Endothelial cell of umbilical vein (primary cell): Measurements from ENCODE around the gene CADPS. TPM values are rescaled to one million over a fixed set of nuclear protein-coding genes. Genes with fewer than 3 reads are reported as not detected.

Experiments
- BruUV-seq: library from RNA; stranded (reverse); fragments of 400-500 nt; replicated peaks from 2 replicates; lab custom pipeline; 2021; lab: Mats Ljungman, UMichigan
- CTCF ChIA-PET: fragments of 300-600, 350-600 bp; sonication (Branson Sonifier 250); formaldehyde crosslinking; loops from one replicate; lab custom pipeline; 2021; ENCODE audit warnings: antibody characterized with exemption, inconsistent platforms; lab: Charles Lee
- POLR2A ChIA-PET: fragments of 300-600, 350-600 bp; sonication (Branson Sonifier 250); formaldehyde crosslinking; loops from one replicate; lab custom pipeline; 2021; ENCODE audit warnings: antibody characterized with exemption, inconsistent platforms; lab: Charles Lee
- DNase-seq: peaks from one replicate; pipeline ENCODE4 v3.0.0-alpha.2; 2011; ENCODE audit warnings: low read depth, low spot score
- FAIRE-seq: peaks from 2 replicates; lab custom pipeline; 2011; peaks lifted over from hg19 to GRCh38; lab: Jason Lieb, UNC
- H2AFZ ChIP-seq: 2 replicates; pipeline ENCODE4 v1.6.0; 2012; ENCODE audit warnings: low read depth, low read length, control low read depth, inconsistent platforms
- H3K27ac ChIP-seq: 2 replicates; pipeline ENCODE4 v1.5.1; 2011; ENCODE audit warnings: low read depth, mild to moderate bottlenecking, control low read depth, low read length, moderate library complexity; ENCODE audit not compliant: insufficient read depth
- H3K27me3 ChIP-seq, 2 experiments: 2 replicates each; pipeline versions ENCODE4 v1.6.0 to v1.6.1; 2011; ENCODE audit warnings: low read length in 2 of 2, mixed read lengths in 1 of 2; ENCODE audit not compliant: control insufficient read depth in 2 of 2, insufficient read depth in 2 of 2
- H3K36me3 ChIP-seq, 2 experiments: 2 replicates in 1 of 2; 3 replicates in 1 of 2; pipeline ENCODE4 v1.5.1; 2011; ENCODE audit warnings: low read length in 2 of 2, mild to moderate bottlenecking in 1 of 2, moderate library complexity in 1 of 2; ENCODE audit not compliant: control insufficient read depth in 2 of 2, insufficient read depth in 2 of 2; ENCODE audit errors: extremely low read depth in 1 of 2
- H3K4me1 ChIP-seq: 3 replicates; pipeline ENCODE4 v1.5.1; 2011; ENCODE audit warnings: mild to moderate bottlenecking, low read length; ENCODE audit not compliant: control insufficient read depth, insufficient read depth; ENCODE audit errors: extremely low read depth
- H3K4me2 ChIP-seq: 2 replicates; pipeline ENCODE4 v1.6.1; 2011; ENCODE audit warnings: low read length, control low read depth, mixed read lengths; ENCODE audit not compliant: insufficient read depth
- H3K4me3 ChIP-seq, 3 experiments: fragments of 200-600 bp in 1 of 3; sonication (generic), shearing (Covaris generic) in 1 of 3; replicated peaks in 1 of 3; 2 replicates each; pipeline ENCODE4 v1.5.1; 2011 to 2016; ENCODE audit warnings: control low read depth in 3 of 3, low read length in 3 of 3, mild to moderate bottlenecking in 2 of 3, inconsistent platforms in 1 of 3, low read depth in 1 of 3, moderate library complexity in 1 of 3; ENCODE audit not compliant: insufficient read depth in 1 of 3
- H3K79me2 ChIP-seq: 2 replicates; pipeline ENCODE4 v1.6.0; 2012; ENCODE audit warnings: low read length, inconsistent platforms; ENCODE audit not compliant: control insufficient read depth, insufficient read depth
- H3K9ac ChIP-seq: replicated peaks from 2 replicates; pipeline ENCODE3; 2011; ENCODE audit warnings: low read length, control low read depth; ENCODE audit not compliant: insufficient read depth; ENCODE audit errors: extremely low read depth
- H3K9me1 ChIP-seq: replicated peaks from 3 replicates; pipeline ENCODE4 v1.6.0; 2011; ENCODE audit warnings: mild to moderate bottlenecking, low read length; ENCODE audit not compliant: control insufficient read depth, insufficient read depth; ENCODE audit errors: extremely low read depth
- H3K9me3 ChIP-seq: replicated peaks from 2 replicates; pipeline ENCODE4 v1.5.1; 2012; ENCODE audit warnings: low read length, inconsistent platforms; ENCODE audit not compliant: control insufficient read depth, insufficient read depth
- H4K20me1 ChIP-seq: replicated peaks from 2 replicates; pipeline ENCODE3; 2011; ENCODE audit warnings: mild to moderate bottlenecking, low read length; ENCODE audit not compliant: control insufficient read depth, insufficient read depth; ENCODE audit errors: extremely low read depth
- EZH2 ChIP-seq: IDR thresholded peaks from 2 replicates; pipeline ENCODE4 v1.6.1; 2012; ENCODE audit warnings: borderline replicate concordance, low read depth, mild to moderate bottlenecking, moderate library complexity, low read length, inconsistent platforms; ENCODE audit not compliant: severe bottlenecking
- FOS ChIP-seq: IDR thresholded peaks from 2 replicates; pipeline ENCODE4 v1.6.1; 2011; ENCODE audit warnings: mild to moderate bottlenecking, low read length, moderate library complexity, borderline replicate concordance; ENCODE audit not compliant: insufficient read depth
- GATA2 ChIP-seq: IDR thresholded peaks from 2 replicates; pipeline ENCODE4 v1.7.0; 2011; ENCODE audit warnings: low read depth, mild to moderate bottlenecking, moderate library complexity, mixed read lengths, low read length; ENCODE audit not compliant: insufficient read length, insufficient read depth
- JUN ChIP-seq: IDR thresholded peaks from 2 replicates; pipeline ENCODE4 v1.6.1; 2011; ENCODE audit warnings: borderline replicate concordance, low read depth; ENCODE audit not compliant: insufficient read length, insufficient read depth
- MYC ChIP-seq: IDR thresholded peaks from one replicate; pipeline ENCODE4 v1.6.1; 2011; ENCODE audit warnings: mild to moderate bottlenecking, low read depth, low read length
- POLR2A ChIP-seq: IDR thresholded peaks from 2 replicates; pipeline ENCODE4 v1.6.1; 2012; ENCODE audit warnings: low read depth, mild to moderate bottlenecking, control low read depth, low read length
- POLR2AphosphoS5 ChIP-seq: IDR thresholded peaks from 2 replicates; pipeline ENCODE4 v1.6.1; 2012; ENCODE audit warnings: low read depth, mild to moderate bottlenecking, control low read depth, low read length, moderate library complexity; ENCODE audit not compliant: insufficient read depth
- dilution Hi-C: fragments of 300-500 bp; cut with MboI; formaldehyde crosslinking; loops from one replicate; pipeline ENCODE4 v1.15.0; 2019; ENCODE audit warnings: low sequenced_read_pairs; ENCODE audit not compliant: extremely low pct_ligation_motif_present
- intact Hi-C: fragments of 100-400 bp; cut with micrococcal nuclease; formaldehyde crosslinking; loops from one replicate; pipeline ENCODE4 v1.10.0; 2022
- polyA plus RNA-seq, 4 experiments: library from polyadenylated mRNA; depleted of rRNA in 3 of 4; stranded (reverse) in 3 of 4; unstranded in 1 of 4; fragments of >200 nt; gene quantifications; 2 replicates each; pipeline versions ENCODE4 v1.2.1 to v1.2.3, GENCODE V29; 2011 to 2012; ENCODE audit warnings: missing spikeins in 1 of 4
- total RNA-seq: library from RNA; stranded (reverse); gene quantifications from 2 replicates; pipeline ENCODE4 v1.2.3, GENCODE V29; 2021
- TF ChIP-seq, protein P1 (sequence below), 2 donors: IDR thresholded peaks; 1 replicate in 1 of 2; 2 replicates in 1 of 2; pipeline ENCODE4 v1.5.1; 2011; ENCODE audit warnings: low read length in 2 of 2, mild to moderate bottlenecking in 2 of 2, moderate library complexity in 2 of 2, control low read depth in 1 of 2, inconsistent platforms in 1 of 2, low read depth in 1 of 2; ENCODE audit not compliant: insufficient read depth in 1 of 2; ENCODE audit errors: extremely low read depth in 1 of 2
- TF ChIP-seq, protein P2 (sequence below): IDR thresholded peaks from 2 replicates; pipeline ENCODE4 v1.6.1; 2011; ENCODE audit not compliant: insufficient read depth, insufficient read length

The CADPS gene
- total and polyA plus RNA-seq, 2 donors (not counting 3 experiments of a cell fraction or from before 2014, with no cell fraction given) = not detected

DNA sequence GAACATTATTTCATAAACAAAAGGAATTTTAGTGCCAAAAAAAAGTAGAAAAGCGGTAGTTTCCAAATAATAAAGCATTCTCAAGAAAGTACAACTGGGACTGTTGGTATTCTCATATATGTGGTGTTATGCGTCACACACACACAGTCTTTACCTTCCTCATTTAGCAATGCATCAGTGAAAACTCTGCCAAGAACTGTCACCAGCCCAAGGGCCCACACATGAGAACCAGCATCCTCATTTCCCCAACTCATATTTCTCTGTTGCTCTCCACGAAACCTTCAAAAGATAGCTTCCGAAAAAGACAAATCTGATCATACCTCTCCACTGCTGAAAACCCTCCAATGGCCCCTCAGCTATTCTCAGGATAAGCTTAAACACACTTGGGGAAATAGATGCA lies 150.7 kb downstream of the CADPS start:
- Histone ChIP-seq H3K4me1 (no peaks in the 10 kb centered on the region), H3K4me3 (no peak overlapping the region), H3K9ac (no peak overlapping the region), H2AFZ (no peak overlapping the region), H3K27me3 (no peaks in the 10 kb centered on the region), H3K4me2 (no peak overlapping the region), H3K9me1 (no peaks in the 10 kb centered on the region), H4K20me1 (no peaks in the 10 kb centered on the region), H3K9me3 (no peaks in the 10 kb centered on the region), H3K36me3 (no peaks in the 10 kb centered on the region), H3K79me2 (no peaks in the 10 kb centered on the region), H3K27ac (no peak overlapping the region)
- intact Hi-C loops (no loop called here), dilution Hi-C loops (no loop called here)
- no TSS peak for BruUV-seq
- no peak for TF ChIP-seq MYC
- TF ChIP-seq, protein P1, sequence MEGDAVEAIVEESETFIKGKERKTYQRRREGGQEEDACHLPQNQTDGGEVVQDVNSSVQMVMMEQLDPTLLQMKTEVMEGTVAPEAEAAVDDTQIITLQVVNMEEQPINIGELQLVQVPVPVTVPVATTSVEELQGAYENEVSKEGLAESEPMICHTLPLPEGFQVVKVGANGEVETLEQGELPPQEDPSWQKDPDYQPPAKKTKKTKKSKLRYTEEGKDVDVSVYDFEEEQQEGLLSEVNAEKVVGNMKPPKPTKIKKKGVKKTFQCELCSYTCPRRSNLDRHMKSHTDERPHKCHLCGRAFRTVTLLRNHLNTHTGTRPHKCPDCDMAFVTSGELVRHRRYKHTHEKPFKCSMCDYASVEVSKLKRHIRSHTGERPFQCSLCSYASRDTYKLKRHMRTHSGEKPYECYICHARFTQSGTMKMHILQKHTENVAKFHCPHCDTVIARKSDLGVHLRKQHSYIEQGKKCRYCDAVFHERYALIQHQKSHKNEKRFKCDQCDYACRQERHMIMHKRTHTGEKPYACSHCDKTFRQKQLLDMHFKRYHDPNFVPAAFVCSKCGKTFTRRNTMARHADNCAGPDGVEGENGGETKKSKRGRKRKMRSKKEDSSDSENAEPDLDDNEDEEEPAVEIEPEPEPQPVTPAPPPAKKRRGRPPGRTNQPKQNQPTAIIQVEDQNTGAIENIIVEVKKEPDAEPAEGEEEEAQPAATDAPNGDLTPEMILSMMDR (IDR thresholded peaks at IDR 0.05; ENCODE audit: extremely low read depth in 1 of 2, insufficient read depth in 1 of 2, low read depth in 1 of 2, low read length in 2 of 2) = no peak
- no peak for TF ChIP-seq POLR2AphosphoS5
- TF ChIP-seq EZH2 = no peak
- TF ChIP-seq, protein P2, sequence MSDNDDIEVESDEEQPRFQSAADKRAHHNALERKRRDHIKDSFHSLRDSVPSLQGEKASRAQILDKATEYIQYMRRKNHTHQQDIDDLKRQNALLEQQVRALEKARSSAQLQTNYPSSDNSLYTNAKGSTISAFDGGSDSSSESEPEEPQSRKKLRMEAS = no peak
- no peak for TF ChIP-seq FOS
- TF ChIP-seq GATA2 = no peak
- no peak for TF ChIP-seq JUN
- no peak for TF ChIP-seq POLR2A
- ChIA-PET POLR2A (no interaction called here), CTCF (interaction anchor here (1.1 kb wide), 1 partner anchor 11 kb away, joined by 3 read pairs; no protein-coding TSS in a partner anchor)
- DNase-seq (no peak), FAIRE-seq (no peak)
